Right lobe of liver (tissue), 4 donors: Measurements from ENCODE around the gene GLB1L2.

Source experiments
- CTCF ChIP-seq, 4 donors: fragments of 200-600 bp in 3 of 4; fragments of 450-650 bp in 1 of 4; IDR thresholded peaks; one replicate each; pipeline versions ENCODE4 v1.5.1 to v1.8.0; 2016 to 2022; ENCODE audit warnings: antibody characterized with exemption in 4 of 4, mild to moderate bottlenecking in 2 of 4
- POLR2A ChIP-seq: fragments of 450-650 bp; IDR thresholded peaks from one replicate; pipeline ENCODE4 v1.6.1; 2017; ENCODE audit warnings: antibody characterized with exemption, mild to moderate bottlenecking
- donor health status: DM: no; HTN: no; CAD: no.
- donor health status: DM: no; HTN: no; CAD: no.
- donor health status: DM: no; HTN: yes; CAD: no.

DNA sequence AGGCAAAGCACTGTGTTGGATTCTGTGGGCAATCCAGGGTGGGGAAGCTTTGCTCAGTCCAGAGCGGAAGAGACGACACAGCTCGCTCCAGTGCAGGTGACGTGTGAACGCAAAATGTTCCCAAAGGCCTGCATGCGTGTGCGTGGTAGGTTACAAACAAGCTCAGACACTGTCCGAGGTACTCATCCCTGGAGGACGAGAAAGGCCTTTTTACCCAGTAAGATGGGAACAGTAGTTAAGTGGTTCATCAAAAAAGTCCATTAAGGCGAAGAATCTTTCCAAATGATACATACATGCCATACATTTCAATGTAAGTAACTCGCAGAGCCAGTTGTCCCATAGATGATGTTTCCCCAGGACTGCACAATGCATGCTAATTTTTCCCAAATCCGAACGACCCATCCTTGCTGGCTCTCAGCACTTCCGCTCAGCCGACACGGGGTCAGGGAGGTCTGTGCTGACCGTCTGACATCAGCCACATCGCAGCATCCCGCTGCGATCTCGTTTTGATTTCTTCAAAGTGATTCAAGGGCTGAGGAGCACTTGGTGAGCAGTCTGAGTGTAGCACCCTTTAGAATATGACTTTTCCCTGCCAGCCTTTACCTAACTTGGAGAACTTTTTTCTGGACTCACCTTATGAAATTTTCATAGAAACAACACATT is 61.3 kb downstream of the GLB1L2 start:
- TF ChIP-seq POLR2A = no peak
- no peak for TF ChIP-seq CTCF (IDR thresholded peaks at IDR 0.05)
